ENCODE measurements around the gene MAP7D2.
"Not testable (repeated sequence)": the region's sequence is repeated elsewhere in the genome, so short reads cannot be mapped to it uniquely, and the experiment has no call there.

MAP7D2 gene

GRCh38 chrX:20130357-20130756, 13.7 kb upstream of the MAP7D2 start:
- no peak for DNase-seq (ENCODE audit: low read depth)
- no peak overlapping the region for H3K4me3 ChIP-seq (ENCODE audit: low read length)
- TF ChIP-seq CTCF (conservative IDR thresholded peaks at IDR 0.05; ENCODE audit: low read length) = no peak

GRCh38 chrX:20129547-20129946, 12.8 kb upstream of the MAP7D2 start:
- no peak for DNase-seq (ENCODE audit: low read depth)
- H3K4me3 ChIP-seq (ENCODE audit: low read length) = no peak overlapping the region
- TF ChIP-seq CTCF (conservative IDR thresholded peaks at IDR 0.05; ENCODE audit: low read length) = no peak

- TF ChIP-seq CTCF (conservative IDR thresholded peaks at IDR 0.05; ENCODE audit: low read length) = no peak
- no peak overlapping the region for H3K4me3 ChIP-seq (ENCODE audit: low read length)
- DNase-seq (ENCODE audit: low read depth) = no peak
These were observed 12.0 kb upstream of the MAP7D2 start for GRCh38 chrX:20128670-20129069.

- DNase-seq (ENCODE audit: low read depth) = not testable (repeated sequence)
These were observed 10.7 kb upstream of the MAP7D2 start for GRCh38 chrX:20127440-20127839.

GRCh38 chrX:20126833-20127232, 10.1 kb upstream of the MAP7D2 start:
- not testable (repeated sequence) for H3K4me3 ChIP-seq (ENCODE audit: low read length); DNase-seq (ENCODE audit: low read depth)

More at GRCh38 chrX:20127440-20127839, 10.7 kb upstream of the MAP7D2 start:
- peak; percentile 32 for TF ChIP-seq CTCF (conservative IDR thresholded peaks at IDR 0.05; ENCODE audit: low read length)
- H3K4me3 ChIP-seq (ENCODE audit: low read length) = not testable (repeated sequence)

- no peak for TF ChIP-seq CTCF (conservative IDR thresholded peaks at IDR 0.05; ENCODE audit: low read length)
- no peak for DNase-seq (ENCODE audit: low read depth)
- no peak overlapping the region for H3K4me3 ChIP-seq (ENCODE audit: low read length)
These were observed 8.3 kb upstream of the MAP7D2 start for GRCh38 chrX:20124964-20125363.

GRCh38 chrX:20118065-20118824, 1.5 kb upstream of the MAP7D2 start:
- no peak for DNase-seq (ENCODE audit: low read depth)
- TF ChIP-seq CTCF (conservative IDR thresholded peaks at IDR 0.05; ENCODE audit: low read length) = no peak
- no peak overlapping the region for H3K4me3 ChIP-seq (ENCODE audit: low read length)

All from AG10803 (cell line).